NCI-H187 treated with DMSO at 0.1 percent for 48 hours (cell line): ENCODE data around the gene AGTR1.

Experiments used
- DNase-seq: peaks from one replicate; lab custom pipeline; 2025; lab: John Stamatoyannopoulos, UW

The AGTR1 gene

DNA sequence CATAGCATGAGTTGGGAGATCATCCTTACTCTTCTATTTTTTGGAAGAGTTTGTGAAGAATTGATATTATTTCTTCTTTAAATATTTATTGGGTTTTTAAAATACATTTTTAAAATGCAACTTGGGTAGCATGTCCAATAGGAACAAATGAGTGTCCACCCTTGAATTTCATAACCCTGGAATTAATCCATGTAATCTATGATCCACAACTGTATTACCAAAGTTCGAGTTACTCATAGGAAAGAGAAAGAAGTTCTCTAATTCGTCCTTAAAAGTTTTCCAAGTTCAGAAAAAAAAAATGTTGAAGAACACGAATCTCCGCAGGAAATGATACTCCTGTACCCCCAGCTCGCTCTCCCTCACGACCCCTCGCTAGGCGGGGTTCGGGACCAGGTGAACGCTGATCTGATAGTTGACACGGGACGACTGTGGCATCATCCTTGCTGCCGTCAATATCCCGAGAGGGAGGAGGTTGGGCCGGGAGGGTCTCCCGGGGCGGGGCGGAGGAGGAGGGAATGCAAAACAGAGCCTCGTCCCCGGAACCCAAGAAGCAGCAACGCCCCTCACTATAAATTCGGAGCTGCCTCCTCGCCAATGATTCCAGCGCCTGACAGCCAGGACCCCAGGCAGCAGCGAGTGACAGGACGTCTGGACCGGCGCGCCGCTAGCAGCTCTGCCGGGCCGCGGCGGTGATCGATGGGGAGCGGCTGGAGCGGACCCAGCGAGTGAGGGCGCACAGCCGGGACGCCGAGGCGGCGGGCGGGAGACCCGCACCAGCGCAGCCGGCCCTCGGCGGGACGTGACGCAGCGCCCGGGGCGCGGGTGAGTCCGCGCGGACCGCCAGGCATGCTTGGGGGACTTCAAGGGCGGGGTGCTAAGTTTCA lies at the start of gene AGTR1:
TSS of gene AGTR1 (plus strand) at position 598 of the 884 bp plus-strand sequence. CDS start 43,133 bp downstream, outside the sequence.
- DNase-seq = no peak

DNA sequence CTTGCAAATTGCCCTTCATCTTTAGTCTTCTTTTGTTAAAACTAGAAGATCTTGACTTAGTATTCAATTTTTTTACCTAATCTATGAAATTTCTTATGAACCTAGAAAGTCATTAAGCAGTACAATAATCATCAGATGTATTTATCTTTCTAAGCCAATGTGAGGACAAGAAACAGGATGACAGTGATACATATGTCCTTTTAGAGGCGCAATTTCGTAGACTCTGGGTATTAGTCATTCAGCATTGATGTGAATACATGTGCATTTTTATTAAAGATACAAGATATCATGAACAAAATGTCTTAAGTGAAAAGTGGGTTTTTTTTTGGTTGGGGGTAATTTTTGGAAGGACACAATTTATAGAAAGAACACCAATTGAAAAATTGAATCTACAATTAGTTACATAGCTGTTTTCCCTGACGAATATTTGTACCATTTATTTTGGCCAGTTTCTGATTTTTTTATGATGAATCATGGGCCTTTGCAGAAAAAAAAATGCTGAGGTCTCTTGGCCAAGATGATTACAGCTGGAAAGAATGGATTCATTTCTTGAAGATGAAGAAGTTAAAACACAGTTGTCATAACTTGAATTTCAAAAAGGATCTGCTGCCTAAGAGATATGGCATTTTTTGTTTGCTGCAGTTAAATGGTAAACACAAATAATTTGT lies 48.9 kb upstream of the AGTR1 start:
- no peak for DNase-seq

DNA sequence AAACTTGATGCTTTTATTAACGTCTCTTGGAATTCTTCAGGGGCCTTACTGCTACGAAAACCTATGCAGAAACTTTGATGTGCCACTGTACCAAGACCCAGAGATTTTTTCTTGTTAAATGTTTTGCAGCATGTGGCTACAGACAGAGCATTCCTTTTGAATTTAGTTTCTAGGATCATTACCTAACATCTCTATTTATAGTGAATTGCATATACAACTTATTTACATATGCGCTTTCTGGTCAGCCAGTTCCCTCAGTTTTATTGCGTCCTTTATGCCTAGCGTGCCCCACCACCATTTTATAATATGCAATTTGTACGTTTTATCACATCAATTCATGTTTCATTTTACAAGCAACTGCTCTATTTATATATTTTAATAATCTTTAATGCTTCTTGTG lies 46.2 kb upstream of the AGTR1 start:
- no peak for DNase-seq

DNA sequence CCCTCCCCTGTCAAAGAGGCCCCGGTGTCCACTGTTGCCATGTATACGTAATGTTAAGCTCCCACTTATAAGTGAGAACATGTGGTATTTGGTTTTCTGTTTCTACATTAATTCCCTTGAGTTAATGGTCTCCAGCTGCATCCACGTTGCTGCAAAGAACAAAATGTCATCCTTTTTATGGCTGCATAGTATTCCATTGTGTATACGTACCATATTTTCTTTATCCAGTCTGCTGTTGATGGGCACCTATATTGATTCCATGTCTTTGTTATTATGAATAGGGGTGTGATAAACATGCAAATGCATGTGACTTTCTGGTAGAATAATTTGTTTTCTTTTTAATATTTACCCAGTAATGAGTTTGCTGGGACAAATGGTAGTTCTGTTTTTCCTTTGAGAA lies 43.3 kb upstream of the AGTR1 start:
- DNase-seq = no peak

DNA sequence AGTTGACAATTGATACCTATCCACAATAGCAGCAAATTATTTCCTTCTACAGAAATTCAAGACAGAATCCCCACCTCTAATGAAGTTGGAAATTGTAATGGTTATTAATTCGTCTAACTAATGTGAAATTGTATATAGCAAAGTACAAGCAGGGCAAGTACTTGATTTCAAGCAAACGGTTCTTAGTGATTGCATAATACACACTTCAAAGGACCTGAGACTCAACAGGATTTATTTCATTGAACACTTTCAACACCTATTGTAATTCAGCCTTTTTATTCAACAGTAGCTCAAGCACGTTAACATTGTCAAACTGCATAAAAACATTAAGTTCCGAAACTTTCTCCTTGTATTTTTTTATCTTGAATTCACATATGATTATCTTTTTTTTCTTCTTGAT lies 40.2 kb upstream of the AGTR1 start:
- DNase-seq = no peak

DNA sequence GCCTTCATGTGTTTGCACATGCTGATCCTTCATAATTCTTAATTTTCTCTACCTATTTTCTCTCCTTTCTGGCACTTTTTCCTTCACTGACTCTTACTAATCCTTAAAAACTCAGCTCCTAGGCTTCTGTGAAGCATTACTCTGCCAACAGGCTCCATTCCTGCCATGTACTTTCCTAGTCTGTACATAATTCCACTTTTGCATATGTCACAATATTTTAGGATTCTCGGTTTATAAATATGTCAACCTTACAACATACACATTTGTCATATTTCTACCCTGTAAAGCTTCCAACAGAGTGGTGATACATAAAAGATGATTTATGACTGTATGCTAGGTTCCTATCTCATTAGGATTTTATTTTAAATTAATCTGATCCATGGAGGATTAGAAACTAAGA lies 38.2 kb upstream of the AGTR1 start:
- DNase-seq = no peak

DNA sequence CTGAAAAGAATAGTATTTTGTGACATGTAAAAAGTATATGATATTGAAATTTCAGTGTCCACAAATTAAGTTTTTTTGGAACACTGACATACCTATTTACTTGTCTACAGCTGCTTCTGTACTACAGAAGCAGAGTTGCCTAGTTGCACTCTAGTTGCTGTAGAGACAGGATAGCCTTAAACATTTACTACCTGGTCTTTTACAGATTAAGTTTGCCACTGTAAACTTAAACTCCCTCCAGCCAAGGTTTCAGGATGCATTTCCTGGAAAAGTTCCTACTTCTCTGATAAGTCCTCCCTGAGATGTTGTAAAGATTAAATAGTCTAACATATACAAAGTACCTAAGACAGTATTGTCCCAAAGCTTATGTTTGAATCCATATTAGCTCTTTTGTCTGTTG lies 17.4 kb upstream of the AGTR1 start:
- DNase-seq = no peak

DNA sequence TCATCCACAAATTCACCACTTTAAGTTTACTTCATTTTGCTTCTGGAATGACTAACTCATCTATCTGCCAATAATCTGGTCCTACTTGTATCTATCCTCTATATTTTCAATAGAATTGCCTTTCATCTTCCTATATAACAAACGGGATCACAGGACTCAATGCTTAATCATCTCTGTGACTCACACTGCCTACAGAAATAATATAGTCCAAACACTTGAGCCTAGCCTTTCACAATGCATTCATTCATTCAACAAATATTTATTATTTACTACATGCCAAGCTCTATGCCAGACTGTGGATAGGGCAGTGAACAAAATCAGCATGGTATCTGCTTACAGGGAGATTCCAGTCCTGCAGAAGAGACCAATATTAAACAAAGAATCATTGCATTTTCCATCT lies 16.6 kb upstream of the AGTR1 start:
- DNase-seq = no peak

DNA sequence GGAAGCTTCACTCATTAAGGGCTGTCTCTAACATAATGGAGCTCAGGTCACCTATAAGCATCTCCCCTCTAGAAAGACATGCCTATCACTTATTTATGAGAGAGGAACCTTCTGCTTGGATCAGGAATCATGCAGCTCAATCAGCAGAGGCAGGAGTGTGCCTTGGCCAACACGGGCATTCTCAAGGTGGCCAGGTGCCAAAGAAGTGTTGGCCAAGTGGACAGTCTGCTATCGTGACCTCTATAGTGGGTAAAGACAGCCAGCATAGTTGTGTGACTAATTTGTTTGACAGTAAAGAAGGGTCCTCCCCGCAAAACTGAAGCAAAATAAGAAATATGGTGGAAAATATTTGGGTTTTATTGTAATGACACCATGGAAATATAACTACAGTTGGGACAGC lies 14.7 kb upstream of the AGTR1 start:
- DNase-seq = no peak

DNA sequence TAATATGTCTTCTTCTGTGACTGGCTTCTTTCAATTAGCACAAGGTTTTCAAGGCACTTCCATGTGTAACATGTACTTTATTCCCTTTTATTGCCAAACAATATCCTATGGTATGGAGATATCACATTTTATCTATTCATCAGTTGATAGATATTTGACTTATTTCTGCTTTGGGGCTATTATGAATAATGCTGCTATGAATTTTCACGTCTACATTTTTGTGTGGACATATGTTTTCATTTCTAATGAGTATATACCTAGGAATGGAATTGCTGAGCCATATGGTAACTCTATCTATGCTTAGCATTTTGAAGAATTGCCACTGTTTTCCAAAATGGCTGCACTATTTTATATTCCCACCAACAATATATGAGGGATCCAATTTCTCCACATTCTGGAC lies 3.6 kb upstream of the AGTR1 start:
- DNase-seq = no peak

DNA sequence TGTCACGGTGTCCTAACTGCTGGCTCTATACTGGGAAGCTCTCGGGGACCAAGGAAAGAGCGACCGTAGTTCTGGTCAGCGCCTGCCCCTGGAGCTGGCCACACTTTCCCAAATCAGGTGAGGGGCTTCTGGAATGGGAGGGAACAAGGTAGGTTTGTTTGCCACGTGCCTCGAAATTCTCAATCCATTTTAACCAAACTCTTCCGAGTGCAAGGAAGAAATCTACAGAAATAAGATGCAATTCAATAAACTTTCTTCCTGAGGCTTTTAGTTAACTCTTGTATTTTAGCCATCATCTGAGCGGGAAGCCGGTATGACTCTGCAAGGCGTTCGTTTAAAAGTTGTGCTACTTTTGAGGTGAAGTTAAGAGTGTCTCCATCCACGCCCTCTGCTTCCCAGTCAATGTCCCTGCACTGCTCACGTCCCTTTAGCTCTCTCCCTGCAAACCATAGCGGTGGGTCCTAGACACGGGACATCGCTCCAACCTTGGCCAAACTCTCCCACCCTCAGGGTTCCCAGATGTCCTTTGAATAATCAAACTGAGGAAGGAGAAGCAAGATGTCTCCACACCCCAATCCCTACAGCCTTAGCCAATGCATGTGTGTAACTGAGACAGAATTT lies 597 bp downstream of the AGTR1 start:
- DNase-seq = no peak

DNA sequence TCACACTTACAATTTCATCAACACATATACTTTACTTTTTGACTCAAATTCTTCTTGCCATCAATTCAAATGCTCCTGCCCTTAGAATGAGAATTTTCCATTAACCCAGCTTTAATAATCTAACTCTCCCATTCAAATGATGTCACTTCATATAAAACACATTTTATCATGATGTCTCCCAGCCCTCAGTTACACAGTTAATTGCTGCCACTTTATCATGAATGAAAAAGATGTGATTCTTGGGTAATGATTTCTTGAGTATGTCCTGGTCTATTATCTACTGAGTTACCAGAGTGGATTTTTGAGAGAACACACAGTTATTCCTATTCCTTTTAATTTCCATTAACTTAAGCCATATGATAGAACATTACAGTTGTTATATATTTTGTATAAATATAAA lies 7.6 kb downstream of the AGTR1 start:
- no peak for DNase-seq

DNA sequence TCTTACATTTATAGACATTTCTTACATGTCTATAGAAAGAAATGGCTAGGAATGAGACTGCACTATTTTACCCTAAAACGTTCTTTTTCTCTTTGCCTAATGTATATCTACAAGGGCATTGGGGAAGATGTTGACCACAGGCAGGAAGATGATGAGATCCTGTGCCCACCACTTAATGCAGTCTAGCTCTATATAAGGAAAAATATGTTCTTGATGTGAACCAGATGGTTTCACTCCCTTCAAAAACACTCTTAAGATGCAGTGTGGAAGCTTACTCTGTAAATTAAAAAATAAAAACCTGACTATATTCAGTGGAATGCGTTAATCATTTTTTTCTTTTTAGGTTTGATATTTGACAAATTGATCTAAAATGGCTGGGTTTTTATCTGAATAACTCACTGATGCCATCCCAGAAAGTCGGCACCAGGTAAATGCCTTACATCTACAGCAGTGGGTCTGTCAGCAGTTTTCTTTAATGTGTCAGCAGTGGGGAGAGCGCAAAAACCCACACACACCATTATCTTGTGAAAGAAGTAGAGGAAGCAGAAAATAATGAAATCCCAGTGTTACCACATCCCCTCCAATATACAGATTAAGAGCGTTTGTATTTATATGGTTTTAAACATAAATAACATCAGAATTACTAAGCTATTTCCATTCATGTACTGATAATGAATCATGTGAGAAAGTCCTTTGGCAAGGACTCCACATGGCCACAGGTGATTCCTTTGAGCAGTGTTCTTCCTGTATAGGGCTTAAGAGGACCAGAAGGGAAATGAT lies 10.1 kb downstream of the AGTR1 start:
- no peak for DNase-seq

DNA sequence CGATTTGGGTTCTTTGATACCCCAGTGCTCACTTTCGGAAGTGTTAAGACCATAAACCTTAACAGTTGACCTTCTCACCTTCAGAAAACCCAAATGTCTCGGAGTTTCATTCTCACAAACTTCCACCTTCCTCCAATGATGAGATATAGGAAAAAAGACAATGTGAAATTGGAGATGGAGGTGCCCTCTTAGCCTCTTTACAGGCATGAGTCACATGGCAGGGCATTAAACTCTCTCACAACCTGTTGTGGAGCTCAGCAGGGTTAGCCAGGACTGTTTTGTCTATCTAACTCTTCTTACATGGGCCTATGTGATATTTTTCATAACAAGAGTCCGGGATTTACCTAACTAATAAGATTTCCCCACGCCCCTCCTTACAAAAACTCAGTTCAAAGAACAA lies 10.7 kb downstream of the AGTR1 start:
- no peak for DNase-seq

DNA sequence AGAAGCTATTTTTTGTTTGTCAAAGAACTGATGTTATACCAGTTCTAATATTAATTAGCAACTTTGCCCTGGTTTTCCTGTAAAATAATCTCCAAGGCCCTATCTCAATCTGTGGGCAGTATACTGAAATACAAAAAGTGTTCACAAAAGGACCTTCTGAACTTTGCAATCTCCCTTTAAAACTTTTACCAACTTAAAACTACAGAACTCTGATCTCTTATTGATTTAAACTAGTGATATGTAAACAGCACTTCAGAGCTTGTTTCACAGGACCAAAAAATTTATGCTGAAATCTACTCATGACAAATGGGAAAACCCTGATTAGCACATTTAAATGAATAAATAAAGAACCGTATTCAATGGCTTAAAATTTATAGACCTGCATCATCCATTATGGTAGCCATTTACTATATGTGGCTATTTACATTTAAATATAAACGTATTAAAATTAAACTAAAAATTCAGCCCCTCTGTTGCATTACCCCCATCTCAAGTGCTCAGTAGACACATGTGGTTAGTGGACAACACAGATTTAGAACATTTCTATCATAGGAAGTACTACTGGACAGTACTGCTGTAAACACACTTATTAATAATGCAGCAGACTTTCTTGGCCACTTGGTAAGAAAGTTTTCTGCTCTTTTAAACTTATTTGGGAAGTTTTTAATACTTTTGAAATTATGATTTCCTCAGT lies 12.0 kb downstream of the AGTR1 start:
- DNase-seq = no peak

DNA sequence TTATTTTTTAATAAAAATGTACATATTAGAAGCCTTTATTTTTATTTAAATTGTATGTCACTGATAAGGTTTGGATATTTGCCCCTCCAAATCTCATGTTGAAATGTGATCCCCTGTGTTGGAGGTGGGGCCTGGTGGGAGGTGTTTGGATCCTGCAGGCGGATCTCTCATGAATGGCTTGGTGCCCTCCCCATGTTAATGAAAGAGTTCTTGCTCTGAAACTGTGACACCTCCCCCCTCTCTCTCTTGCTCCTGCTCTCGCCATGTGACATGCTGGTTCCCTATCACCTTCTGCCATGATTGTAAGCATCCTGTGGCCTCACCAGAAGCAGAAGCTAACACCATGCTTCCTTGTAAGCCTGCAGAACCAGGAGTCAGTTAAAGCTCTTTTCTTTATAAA lies 13.0 kb downstream of the AGTR1 start:
- no peak for DNase-seq

DNA sequence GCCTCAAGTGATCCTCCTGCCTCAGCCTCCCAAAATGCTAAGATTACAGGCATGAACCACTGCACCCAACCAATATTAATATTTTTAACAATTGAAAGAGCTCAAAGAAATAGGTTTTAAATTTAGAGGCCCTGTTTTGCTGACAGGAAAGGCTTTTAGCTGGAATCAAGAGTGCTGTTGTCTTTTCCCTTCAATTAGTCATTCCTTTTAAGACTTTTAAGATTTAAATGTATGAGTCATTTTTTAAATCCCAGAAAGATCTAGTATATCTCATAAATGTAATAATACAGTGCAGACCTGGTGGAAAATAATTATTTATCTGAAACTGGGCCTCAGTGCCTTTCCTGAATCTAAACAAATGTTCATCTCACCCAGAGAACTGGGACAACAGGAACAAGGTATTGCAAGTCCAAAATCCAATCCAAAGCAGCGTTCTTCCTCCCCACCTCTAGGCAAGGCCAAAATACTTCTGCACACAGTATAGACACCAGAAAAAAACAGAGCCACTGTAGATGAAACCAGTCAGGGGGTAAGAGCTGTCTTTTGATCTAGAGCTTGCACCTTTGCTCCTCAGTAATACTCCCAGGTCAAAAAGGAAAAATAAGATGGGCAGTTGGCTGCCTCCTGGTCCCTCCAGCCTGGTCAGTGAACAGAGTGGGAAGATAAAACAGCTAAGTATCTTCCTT lies 14.4 kb downstream of the AGTR1 start:
- DNase-seq = no peak

DNA sequence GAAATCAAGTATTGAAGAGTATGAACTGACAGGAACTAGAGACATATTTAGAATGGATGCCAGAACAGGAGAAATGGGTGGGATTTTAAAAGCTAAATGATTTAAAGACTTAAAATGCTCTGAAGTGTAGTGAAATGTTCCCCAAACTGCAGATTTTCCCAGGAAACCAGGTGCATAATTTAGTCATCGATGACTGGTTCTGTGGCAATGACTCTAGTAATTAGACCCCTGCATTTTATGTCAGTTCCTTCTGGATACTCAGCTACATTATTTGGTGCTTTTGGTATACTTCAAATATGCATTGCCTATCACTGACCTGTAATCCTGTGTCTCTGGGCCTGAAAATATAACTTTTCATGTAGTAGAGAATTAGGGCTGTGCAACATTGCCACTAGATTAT lies 16.8 kb downstream of the AGTR1 start:
- no peak for DNase-seq

DNA sequence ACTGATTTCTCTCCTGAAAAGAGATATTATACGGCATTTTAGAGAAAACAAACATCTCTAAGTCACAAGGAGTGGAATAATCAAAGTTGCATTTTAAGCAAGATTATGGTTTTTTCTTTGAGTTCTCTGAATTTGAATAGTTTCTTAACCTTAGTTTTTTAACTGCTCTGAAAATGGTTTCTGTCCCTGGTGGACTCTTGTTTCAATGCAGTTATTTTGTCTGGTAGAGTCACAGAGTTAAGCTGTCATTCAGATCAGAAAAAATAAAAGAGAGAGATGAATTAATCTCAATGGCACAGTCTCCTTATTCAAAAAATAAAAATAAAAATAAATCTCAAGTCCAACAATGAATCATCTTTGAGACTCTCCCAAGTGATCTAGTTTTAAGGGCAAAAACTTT lies 19.0 kb downstream of the AGTR1 start:
- no peak for DNase-seq

DNA sequence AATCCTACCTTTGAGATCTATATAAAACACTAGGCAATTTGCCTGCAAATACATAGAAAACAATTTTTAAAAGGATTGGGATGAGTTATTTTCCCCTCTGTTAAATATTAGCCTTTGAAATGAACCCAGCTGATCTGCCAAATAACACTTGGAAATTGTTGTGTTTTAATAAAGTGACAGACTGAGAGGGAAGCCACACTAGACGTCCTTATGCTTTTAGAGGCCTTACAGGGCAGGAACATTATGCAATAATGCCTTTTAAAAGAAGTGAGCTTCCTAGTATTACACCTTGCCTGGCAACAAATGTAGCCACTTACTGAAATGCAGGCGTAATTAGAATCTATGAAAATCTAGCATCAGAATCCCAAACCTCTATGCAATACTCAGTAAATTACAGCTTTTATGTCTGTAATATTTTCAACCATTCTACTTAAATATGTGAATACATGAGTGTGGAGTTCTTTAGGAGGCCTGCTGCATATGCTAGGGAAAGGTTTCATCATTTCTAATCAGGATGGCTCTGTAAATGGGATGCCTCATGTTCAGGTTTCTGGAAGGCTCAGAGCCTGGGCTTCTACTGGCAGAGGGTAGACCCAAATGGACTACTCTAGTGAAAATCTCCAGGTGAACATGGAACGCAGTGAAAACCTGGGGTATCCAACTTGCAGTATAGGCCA lies 20.3 kb downstream of the AGTR1 start:
- no peak for DNase-seq
